K562 (cell line): ENCODE results near the gene INSL6. TPM values are rescaled to one million over a fixed set of nuclear protein-coding genes. Genes with fewer than 3 reads are reported as not detected.

Experiments
- ETV1 ChIP-seq: fragments of 450-650 bp; conservative IDR thresholded peaks from 2 replicates; pipeline ENCODE4 v1.6.1; 2016; ENCODE audit warnings: missing genetic modification characterization, control low read depth, low read depth, missing compliant biosample characterization
- IFI16 ChIP-seq: fragments of 250-450 bp; sonication (Bioruptor Pico); IDR thresholded peaks from 2 replicates; pipeline ENCODE4 v2.1.2; 2022; ENCODE audit warnings: mild to moderate bottlenecking, inconsistent platforms
- POLR3A ChIP-seq: IDR thresholded peaks from 2 replicates; pipeline ENCODE4 v1.6.1; 2011; ENCODE audit warnings: borderline replicate concordance, mild to moderate bottlenecking, moderate library complexity; ENCODE audit not compliant: insufficient read length, insufficient read depth; ENCODE audit errors: extremely low read depth
- SAFB2 ChIP-seq: fragments of 200-400 bp; formaldehyde crosslinking; IDR thresholded peaks from 2 replicates; pipeline ENCODE4 v1.6.1; 2018; ENCODE audit warnings: borderline replicate concordance, low read length, low read depth, moderate library complexity; ENCODE audit not compliant: severe bottlenecking
- STAT5A ChIP-seq: IDR thresholded peaks from 2 replicates; pipeline ENCODE4 v1.6.1; 2012; ENCODE audit warnings: low read length, inconsistent platforms, borderline replicate concordance
- TFAM ChIP-seq: fragments of 250-450 bp; sonication (Bioruptor Pico); conservative IDR thresholded peaks from 2 replicates; pipeline ENCODE4 v1.5.0; 2021; ENCODE audit warnings: mild to moderate bottlenecking, moderate library complexity
- ZNF318 ChIP-seq, 2 experiments: fragments of 450-650 bp; IDR thresholded peaks; 2 replicates each; pipeline ENCODE4 v1.6.1; 2016; ENCODE audit warnings: mild to moderate bottlenecking in 2 of 2, borderline replicate concordance in 1 of 2, low read depth in 1 of 2, moderate library complexity in 1 of 2
- ZNF592 ChIP-seq: fragments of 450-650 bp; IDR thresholded peaks from 2 replicates; pipeline ENCODE4 v1.6.1; 2017; ENCODE audit warnings: antibody characterized with exemption, mild to moderate bottlenecking
- polyA plus RNA-seq, 8 experiments: library from polyadenylated mRNA; depleted of rRNA in 4 of 8; stranded (reverse) in 5 of 8; unstranded in 3 of 8; fragments of >200 nt; fragmentation: Nextera tagmentation in 2 of 8; fragmentation: Illumina TruSeq in 1 of 8; extraction: Ambion mirVana in 2 of 8; extraction: Trizol in 1 of 8; gene quantifications; 2 replicates each; pipeline versions ENCODE4 v1.2.1 to v1.2.3, GENCODE V29; 2011 to 2014; ENCODE audit warnings: inconsistent platforms in 1 of 8, missing spikeins in 1 of 8
- total RNA-seq, 7 experiments: library from RNA; depleted of rRNA in 6 of 7; stranded (reverse); fragments of >200 nt in 6 of 7; fragmentation: Illumina TruSeq in 2 of 7; extraction: Trizol in 2 of 7; gene quantifications; 2 replicates each; pipeline versions ENCODE4 v1.2.1 to v1.2.3, GENCODE V29; 2011 to 2021; ENCODE audit warnings: low replicate concordance in 1 of 7
- TF ChIP-seq, protein P1 (sequence below): fragments of 450-650 bp; formaldehyde crosslinking; IDR thresholded peaks from 2 replicates; pipeline ENCODE4 v1.4.0; 2020; ENCODE audit warnings: mild to moderate bottlenecking, moderate library complexity

INSL6 gene
- total and polyA plus RNA-seq, 9 of the 15 experiments (the other 6 are each of a cell fraction or from before 2014, with no cell fraction given), result 0.04 to 0.06 TPM; not detected in 7

GRCh38 chr9:5186416-5187169, 1.2 kb upstream of the INSL6 start (continued):
- TF ChIP-seq ZNF318 (IDR thresholded peaks at IDR 0.05; ENCODE audit: borderline replicate concordance in 1 of 2, low read depth in 1 of 2) (no peak), STAT5A (no peak), ZNF592 (no peak), IFI16 (CRISPR knock-in tag) (no peak), SAFB2 (no peak), POLR3A (no peak), TFAM (CRISPR knock-in tag) (no peak), ETV1 (tag) (0 out of 2 replicates have a peak, but pooled peaks have one; percentile 18)
- TF ChIP-seq, protein P1, sequence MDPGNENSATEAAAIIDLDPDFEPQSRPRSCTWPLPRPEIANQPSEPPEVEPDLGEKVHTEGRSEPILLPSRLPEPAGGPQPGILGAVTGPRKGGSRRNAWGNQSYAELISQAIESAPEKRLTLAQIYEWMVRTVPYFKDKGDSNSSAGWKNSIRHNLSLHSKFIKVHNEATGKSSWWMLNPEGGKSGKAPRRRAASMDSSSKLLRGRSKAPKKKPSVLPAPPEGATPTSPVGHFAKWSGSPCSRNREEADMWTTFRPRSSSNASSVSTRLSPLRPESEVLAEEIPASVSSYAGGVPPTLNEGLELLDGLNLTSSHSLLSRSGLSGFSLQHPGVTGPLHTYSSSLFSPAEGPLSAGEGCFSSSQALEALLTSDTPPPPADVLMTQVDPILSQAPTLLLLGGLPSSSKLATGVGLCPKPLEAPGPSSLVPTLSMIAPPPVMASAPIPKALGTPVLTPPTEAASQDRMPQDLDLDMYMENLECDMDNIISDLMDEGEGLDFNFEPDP (CRISPR knock-in tag), result no peak
